OCI-LY7 (cell line): ENCODE measurements around the gene SLC22A4.

Experiments
- CTCF ChIP-seq: fragments of 200-600 bp; sonication (generic); conservative IDR thresholded peaks from 2 replicates; pipeline ENCODE4 v1.5.1; 2014; ENCODE audit warnings: mild to moderate bottlenecking, antibody characterized with exemption, low read length, moderate library complexity, mixed read lengths
- EZH2phosphoT487 ChIP-seq: fragments of 200-600 bp; sonication (generic); IDR thresholded peaks from 2 replicates; pipeline ENCODE4 v1.6.1; 2018; ENCODE audit warnings: low read depth, borderline replicate concordance, mild to moderate bottlenecking, mixed run types, antibody characterized with exemption, low read length, moderate library complexity, mixed read lengths

GRCh38 chr5:132283423-132284043 is 10.7 kb upstream of the SLC22A4 start:
- TF ChIP-seq CTCF (peak; percentile 54), EZH2phosphoT487 (no peak)
